Measurements from ENCODE around the gene IDH3B.

DNA sequence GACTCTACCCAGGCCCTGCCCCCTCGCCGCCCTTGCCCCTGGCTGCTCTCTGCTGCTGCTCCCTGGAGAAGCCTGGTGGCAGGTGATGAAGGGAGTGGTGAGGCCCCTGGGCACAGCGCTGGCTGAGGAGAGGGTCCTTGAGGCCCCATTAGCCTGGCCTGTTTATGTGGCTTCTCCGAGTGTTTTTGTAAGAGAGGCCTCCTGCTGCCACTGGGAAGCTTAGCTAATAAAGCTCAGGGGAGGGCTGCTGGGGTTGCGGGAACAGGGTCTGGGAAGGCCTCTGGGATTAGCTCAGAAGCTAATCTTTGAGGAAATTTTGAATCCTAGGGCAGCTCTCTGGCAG lies 44.0 kb upstream of the IDH3B start:
- TF ChIP-seq, protein P1, sequence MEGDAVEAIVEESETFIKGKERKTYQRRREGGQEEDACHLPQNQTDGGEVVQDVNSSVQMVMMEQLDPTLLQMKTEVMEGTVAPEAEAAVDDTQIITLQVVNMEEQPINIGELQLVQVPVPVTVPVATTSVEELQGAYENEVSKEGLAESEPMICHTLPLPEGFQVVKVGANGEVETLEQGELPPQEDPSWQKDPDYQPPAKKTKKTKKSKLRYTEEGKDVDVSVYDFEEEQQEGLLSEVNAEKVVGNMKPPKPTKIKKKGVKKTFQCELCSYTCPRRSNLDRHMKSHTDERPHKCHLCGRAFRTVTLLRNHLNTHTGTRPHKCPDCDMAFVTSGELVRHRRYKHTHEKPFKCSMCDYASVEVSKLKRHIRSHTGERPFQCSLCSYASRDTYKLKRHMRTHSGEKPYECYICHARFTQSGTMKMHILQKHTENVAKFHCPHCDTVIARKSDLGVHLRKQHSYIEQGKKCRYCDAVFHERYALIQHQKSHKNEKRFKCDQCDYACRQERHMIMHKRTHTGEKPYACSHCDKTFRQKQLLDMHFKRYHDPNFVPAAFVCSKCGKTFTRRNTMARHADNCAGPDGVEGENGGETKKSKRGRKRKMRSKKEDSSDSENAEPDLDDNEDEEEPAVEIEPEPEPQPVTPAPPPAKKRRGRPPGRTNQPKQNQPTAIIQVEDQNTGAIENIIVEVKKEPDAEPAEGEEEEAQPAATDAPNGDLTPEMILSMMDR (IDR thresholded peaks at IDR 0.05), result no peak
- TF ChIP-seq EZH2 (IDR thresholded peaks at IDR 0.05; ENCODE audit: borderline replicate concordance, insufficient read depth, low read depth, low read length, poor library complexity, severe bottlenecking), result no peak
